OCI-LY7 (cell line): ENCODE results near the gene EPHA3.

ENCODE experiments used
- CTCF ChIP-seq: fragments of 200-600 bp; sonication (generic); conservative IDR thresholded peaks from 2 replicates; pipeline ENCODE4 v1.5.1; 2014; ENCODE audit warnings: mild to moderate bottlenecking, antibody characterized with exemption, low read length, moderate library complexity, mixed read lengths
- EZH2phosphoT487 ChIP-seq: fragments of 200-600 bp; sonication (generic); IDR thresholded peaks from 2 replicates; pipeline ENCODE4 v1.6.1; 2018; ENCODE audit warnings: low read depth, borderline replicate concordance, mild to moderate bottlenecking, mixed run types, antibody characterized with exemption, low read length, moderate library complexity, mixed read lengths

- TF ChIP-seq CTCF (no peak), EZH2phosphoT487 (no peak)
Observed at GRCh38 chr3:89266074-89266473, 158.7 kb downstream of the EPHA3 start.
